ENCODE data around the gene NAP1L5.

- no peak for TF ChIP-seq CTCF (IDR thresholded peaks at IDR 0.05; ENCODE audit: insufficient read depth, low read length, poor library complexity, severe bottlenecking)
- TF ChIP-seq EZH2phosphoT487 (conservative IDR thresholded peaks at IDR 0.05; ENCODE audit: low read length) = no peak
These were observed 21.8 kb upstream of the NAP1L5 start for GRCh38 chr4:88719381-88719780.
